IPS DF 4.7 (cell line): ENCODE measurements around the gene PCCA.
"Not testable (repeated sequence)": the region's sequence is repeated elsewhere in the genome, so short reads cannot be mapped to it uniquely, and the experiment has no call there.

ENCODE experiments used
- DNase-seq: peaks from one replicate; pipeline ENCODE4 v3.0.0-alpha.2; 2013; ENCODE audit warnings: low spot score; ENCODE audit errors: extremely low read depth

The PCCA gene

DNA sequence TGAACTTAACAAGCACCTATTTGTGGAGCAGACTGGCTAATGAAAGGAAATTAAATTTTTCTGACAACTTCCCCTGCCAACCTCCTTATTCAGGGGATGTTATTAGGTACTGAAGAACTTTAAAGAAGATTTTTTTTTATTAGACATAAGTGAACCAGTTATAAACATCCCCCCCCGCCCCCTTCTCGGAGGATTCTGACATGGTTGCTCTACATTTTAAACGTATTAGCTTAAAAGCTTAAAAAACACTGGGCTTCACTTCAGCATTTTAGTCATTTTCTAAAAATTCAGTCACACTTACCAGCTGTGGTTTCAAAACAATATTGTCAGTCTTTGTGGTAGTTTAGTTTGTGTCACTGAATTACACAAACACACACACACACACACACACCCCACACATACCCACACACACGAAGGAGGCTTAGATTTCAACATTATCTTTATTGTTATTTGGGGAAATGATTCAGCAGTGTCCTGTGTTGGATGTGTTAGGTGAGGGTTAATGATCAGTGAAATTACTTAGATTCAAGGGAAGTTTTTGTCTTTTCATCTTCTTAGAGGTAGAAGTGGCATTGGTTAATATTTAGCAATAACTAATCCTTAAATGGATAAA is 145.7 kb downstream of the PCCA start:
- no peak for DNase-seq

DNA sequence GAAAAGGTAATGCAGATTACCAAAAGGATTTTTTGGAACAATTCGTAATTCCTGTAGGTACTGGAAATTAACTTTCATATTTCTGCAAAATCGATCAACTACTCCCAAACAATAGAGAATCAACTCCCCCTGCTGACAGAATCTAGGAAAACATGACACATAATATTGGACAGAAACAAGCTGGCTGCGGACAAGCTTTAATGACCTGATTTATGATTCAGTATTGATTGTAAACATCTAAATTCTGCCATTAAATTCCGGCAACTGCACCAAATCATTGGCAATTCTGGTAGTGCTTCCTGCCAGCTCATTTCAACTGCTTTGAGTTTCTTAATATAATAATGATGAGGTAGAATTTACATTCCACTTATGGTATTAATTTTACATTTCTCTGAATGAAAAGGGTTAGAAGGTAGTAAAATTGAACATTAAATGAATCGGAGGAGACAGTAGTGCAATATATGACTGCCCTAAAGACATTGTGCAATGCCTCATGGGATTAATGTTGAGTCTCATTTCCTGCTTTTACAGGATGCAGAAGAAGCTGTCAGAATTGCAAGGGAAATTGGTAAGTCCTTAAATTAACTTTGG is 146.5 kb downstream of the PCCA start:
- no peak for DNase-seq

DNA sequence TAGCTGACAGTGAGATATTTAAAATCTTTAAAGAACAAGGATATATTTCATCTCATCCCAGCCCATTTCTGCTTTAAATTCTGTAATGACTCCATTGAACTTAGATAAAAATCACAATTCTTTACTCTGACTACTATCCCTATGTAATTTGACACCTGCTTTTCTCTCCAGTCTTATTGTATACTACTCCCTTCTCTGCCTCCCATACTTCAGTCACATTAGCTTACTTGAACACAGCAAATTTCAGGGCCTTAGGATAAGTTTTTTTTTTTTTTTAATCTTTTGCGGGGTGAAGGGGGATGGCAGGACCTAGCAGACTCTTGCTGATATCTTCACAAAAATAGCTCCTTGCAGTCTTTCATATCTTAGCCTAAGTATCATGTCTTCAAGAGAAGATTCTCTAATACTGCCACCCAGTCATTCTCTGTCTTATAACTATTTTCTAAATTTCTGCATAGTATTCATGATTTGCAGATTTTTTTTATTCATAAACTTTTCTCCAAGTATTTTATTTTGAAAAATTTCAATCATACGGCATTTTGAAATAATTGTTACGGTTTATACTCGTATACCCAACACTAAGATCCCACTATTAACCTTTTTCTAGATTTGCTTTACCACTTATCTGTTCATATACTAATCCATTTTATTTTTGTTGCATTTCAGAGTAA is 151.4 kb downstream of the PCCA start:
- DNase-seq, result no peak

DNA sequence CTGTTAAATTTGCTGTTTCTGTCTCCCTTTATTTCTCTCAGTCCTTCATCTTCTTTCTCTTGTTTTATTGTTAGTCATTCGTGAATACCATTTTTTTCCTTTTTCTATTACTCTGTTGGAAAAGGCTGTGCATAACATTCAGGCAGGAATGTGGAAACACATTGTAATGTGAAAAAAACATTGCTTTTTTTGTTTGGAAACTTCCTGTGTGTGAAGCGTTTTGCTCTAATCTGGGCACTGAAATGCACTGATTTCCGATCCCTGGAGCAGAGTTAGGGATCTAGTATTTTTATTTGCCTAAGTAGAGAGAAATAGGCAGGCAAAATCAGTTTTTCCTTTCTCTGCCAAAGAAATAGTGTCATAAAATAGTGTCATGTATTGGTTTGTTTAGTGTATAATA is 155.5 kb downstream of the PCCA start:
- DNase-seq, result no peak

DNA sequence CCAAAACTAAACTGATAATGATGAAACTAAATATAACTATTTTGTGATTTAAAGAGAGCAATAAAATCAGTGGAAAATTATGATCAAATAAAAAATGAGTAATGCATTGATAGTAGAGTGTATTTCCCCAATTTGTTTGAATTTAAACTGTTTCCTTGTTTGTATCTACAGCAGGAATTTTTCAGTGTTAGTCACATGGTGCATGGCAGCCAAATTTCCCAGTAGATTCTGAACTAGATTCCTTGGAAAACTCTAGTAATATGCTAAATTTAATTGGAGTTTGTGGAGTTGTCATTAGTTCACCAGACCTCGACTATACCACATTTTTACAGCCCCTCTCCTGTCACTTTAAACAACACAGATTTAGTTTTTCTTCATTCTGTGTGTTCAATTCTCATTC is 156.2 kb downstream of the PCCA start:
- DNase-seq, result no peak

DNA sequence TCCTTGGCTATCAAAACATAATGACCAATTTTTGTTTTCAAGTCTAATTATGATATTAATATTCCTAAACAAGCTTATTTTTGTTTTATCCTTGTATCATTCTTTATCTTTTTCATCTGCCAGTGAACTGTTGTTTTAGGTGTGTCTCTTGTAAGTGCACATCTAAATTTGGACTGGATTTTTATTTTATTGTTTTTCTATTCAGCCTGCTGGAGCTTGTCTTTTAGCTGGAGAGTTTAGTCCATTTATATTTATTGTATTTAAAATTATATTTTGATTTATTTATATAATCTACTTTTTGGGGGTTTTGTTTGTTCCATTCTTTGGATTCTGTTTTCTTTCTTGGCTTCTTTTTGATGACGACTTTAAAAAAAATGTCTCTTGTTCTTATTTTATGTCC is 159.0 kb downstream of the PCCA start:
- no peak for DNase-seq

DNA sequence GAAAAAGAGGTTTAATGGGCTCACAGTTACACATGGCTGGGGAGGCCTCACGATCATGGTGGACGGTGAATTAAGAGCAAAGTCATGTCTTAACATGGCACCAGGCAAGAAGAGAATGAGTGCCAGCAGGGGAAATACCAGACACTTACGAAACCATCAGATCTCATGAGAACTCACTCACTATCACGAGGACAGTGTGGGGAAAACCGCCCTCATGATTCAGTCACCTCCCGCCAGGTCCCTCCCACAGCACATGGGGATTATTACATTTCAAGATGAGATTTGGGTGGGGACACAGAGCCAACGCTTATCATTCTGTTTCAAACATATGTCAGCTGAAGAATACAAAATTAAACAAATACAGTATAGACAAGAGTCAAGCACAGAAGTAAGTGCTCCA is 165.1 kb downstream of the PCCA start:
- no peak for DNase-seq

DNA sequence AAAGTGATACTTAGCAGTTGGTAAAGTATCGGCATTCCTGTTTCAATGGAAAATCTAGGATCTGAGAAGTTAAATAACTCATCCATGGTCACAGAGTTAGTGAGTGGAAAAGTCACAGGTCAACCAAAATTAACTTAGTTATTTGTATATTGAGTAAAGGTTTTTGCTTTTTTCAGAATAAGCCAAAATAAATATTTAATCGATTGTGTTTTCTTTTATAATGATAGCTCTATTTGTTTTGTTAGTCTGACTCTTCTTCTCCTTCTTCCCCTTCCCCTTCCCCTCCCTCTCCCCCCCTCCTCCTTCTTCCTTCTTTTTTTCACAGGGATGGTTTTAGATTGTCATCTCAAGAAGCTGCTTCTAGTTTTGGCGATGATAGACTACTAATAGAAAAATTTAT is 173.5 kb downstream of the PCCA start:
- no peak for DNase-seq

DNA sequence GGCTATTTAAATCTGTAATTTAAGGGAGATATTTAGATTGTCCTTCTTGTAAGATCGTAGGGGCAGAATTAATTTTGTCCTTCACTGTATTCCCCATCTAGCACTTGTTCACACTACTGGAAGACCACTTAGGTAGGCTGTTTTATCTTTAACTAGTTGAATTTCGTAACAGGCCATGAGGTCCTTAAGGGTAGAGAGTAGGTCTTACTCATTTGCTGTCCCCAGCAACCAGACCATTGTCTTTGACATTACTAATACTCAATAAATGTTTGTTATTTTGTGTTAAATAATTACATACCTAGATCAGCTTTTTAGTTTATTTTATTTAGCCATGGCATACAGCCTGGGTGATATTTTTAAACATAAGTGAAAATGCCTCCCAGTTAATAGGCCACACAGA is 177.1 kb downstream of the PCCA start:
- DNase-seq, result no peak

DNA sequence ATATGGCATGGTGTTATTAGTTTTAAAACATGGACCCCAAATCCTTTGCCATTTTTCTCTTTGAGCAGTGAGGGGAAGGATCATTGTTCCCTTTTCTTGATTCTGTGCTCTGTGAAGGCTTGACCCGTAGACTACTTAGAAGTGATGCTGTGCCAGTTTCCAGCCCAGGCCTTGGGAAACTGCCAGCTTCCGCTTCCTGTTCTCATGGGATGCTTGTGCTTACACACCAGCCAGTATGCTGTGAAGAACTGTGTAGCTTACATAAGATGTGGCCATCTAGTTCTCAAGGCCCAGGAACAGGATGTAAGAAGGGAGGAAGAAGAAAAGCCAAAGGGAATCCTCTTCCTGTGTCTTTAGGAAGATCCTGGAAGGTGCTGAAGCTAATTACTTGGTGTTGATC is 180.9 kb downstream of the PCCA start:
- DNase-seq, result no peak

DNA sequence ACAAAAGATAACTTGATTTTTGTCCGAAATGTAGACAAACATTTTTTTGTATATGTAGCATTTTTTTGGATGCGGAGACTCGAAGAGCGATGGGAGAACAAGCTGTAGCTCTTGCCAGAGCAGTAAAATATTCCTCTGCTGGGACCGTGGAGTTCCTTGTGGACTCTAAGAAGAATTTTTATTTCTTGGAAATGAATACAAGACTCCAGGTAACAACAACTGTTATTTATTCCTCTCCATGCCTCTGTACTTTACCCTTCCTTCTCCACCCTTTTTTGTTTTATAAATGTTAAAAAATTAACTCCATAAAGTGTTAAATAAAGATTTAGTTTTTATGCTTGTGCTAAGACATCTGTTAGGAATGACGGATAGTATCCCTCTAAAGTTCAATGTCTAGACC is 184.2 kb downstream of the PCCA start:
- DNase-seq, result no peak

DNA sequence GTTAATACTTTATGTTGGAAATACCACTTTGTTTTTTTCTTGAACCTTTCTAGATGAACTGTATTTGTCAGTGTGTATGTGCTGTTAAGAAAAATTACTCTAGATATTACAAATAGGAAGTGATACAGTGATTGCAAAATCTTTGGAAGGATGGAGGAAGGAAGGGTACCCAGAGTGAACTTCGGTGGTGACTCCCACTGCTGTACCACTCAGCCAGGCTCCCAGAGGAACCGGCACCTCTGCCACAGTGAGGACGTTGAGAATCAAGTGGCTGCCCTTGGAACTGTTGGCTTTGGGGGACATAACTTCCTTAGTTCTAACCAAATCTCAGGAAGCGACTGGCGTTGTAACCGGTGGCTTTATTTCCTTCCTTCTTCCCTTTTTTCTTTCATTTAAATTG is 184.7 kb downstream of the PCCA start:
- no peak for DNase-seq

DNA sequence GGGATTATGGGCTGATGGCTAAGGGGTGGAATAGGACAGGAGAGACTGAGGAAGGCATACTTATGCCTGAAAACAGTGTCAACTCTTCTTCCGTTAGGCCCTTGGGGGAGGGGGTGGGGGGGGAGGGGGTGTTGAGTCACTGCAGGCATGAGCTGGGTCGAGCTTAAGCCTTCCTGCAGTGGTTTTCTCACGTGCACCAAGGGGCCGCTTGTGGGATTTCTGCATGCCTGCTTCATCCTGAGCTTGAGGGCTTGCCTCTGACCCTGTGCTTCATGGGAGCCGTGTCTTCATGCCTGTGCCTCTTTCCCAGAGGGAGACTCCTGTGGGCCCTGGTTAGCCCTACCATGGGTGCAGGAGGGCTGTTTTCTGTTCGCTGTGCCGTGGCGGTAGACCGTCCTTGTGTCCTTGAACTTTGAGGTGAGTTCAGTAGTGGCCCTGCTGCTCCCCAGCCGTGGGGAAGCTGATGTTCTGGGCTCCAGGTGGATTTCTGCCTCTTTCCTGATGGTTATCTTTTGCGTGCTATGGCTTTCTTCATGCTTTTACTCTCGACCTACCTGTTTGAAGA is 186.1 kb downstream of the PCCA start:
- DNase-seq, result no peak

DNA sequence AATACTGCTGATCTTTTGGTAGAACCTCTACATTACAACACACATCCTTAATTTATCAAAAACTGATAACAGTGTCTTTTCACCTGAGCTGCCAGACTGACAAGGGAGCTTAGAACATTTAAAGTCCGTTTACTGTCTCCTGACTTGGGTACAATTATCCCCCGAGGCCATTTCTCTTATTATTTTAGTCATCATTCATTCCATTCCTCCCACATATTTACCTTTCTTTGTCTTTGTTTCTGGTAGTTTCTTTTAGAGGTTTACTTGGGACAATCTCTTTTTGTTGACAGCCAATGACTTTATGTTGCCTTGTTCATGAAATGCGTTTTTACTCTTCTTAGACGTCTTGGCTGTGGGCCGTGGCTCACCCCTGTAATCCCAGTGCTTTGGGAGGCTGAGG is 186.9 kb downstream of the PCCA start:
- DNase-seq, result no peak

DNA sequence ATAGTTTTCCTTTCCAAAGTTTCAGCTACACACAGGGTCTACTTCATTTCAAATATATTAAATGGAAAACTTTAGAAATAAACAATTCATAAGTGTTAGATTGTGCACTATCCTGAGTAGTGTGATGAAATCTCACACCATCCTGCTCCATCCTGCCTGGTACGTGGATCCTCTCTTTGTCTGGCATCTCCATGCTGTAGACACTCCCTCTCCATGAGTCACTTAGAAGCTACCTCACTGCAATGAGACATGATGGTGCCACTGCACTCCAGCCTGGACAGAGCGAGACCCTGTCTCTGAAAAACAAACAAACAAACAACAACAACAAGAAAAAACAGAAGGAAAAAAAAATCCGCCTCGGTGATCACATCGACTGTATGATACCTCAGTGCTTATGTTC is 191.8 kb downstream of the PCCA start:
- no peak for DNase-seq

DNA sequence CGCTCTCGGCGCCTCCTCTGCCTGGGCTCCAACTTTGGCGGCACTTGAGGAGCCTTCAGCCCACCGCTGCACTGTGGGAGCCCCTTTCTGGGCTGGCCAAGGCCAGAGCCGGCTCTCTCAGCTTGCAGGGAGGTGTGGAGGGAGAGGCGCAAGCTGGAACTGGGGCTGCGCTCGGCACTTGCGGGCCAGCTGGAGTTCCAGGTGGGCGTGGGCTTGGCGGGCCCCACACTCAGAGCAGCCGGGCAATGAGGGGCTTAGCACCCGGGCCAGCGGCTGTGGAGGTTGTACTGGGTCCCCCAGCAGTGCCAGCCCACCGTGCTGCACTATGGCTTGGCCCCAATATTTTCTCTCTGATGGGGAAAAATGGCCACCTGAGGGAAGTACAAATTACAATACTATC is 193.4 kb downstream of the PCCA start:
- DNase-seq, result not testable (repeated sequence)

DNA sequence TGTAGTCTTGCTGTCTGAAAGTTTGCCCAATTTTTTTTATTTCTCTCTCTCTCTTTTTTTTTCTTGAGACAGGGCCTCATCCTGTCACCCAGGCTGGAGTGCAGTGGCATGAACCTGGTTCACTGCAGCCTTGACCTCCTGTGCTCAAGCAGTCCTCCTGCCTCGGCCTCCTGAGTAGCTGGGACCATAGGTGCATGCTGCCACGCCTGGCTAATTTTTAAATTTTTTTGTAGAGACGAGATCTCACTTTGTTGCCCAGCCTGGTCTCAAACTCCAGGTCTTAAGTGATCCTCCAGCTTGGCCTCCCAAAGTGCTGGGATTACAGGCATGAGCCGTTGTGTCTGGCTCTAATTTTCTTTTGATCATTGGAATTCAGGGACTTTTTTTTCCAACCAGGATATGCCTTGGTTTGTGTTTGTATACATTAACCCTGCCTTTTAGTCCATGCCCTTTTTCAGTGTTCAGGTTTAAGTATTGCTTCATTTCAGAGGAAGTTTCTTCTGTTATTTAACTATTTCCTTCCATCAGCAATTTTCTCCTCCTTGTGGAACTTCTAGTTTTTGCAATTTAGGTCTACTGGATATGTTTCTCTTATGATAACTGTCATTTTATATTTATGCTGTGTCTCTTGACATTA is 201.4 kb downstream of the PCCA start:
- DNase-seq, result no peak

DNA sequence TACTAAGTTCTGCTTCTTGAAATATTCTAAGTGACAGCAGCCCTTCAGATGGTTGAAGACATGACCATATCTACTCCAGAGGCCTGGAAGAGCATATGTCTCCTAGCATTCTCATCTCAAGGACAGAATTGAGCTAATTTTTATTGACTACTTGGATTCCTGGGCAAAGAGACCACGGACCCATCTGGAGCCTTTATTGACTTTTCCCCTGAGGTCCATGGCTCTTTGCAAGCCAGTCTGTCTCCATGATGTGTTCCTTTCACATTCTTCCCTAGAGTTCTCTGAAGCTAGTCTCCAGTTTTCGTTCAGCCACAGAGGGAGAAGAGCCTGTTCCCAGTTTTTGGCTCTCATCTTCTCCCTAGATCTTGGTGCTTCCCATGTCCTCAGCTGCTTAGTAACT is 202.7 kb downstream of the PCCA start:
- no peak for DNase-seq

DNA sequence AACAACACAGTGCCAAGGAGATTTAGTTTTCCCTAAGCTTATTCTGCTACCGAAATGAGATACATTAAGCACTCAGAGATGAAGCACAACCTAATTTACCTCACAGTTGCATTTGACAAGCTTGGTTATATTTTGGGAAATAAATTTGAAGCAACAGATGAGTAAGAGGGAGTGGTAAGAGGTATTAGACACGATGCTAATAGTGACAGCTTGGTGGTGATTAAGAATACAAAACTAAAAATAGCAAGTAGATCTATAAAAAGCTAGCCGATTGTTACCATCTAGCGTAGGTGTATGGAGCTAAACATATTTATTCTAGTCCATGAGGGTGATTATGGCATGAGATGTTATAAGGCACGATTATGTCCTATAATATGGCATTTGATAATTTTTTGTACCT is 208.5 kb downstream of the PCCA start:
- DNase-seq, result no peak

DNA sequence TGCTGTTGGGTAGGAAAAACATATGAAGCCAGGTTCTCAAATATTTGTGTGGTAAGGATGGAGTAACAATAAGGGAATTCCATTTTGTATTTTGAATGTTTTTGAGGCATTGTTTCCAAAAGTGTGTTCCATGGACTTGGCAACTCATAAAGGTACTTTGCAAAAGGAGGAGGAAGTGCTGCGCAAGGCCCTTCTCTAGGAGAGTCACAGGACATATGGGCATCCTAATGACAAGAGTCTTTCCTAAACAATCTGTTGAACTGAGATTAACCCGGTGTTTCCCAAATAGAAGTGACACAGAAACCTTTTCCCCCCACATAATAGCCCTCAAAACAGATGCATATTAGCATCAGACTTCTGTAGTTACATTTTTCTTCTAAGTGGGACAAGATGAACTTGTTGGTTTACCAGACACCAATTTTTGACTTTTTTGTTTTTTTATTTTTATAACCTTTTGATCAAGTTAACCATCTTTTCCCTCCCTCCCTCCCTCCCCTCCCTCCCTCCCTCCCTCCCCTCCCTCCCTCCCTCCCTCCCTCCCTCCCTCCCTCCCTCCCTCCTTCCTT is 209.3 kb downstream of the PCCA start:
- DNase-seq, result no peak

DNA sequence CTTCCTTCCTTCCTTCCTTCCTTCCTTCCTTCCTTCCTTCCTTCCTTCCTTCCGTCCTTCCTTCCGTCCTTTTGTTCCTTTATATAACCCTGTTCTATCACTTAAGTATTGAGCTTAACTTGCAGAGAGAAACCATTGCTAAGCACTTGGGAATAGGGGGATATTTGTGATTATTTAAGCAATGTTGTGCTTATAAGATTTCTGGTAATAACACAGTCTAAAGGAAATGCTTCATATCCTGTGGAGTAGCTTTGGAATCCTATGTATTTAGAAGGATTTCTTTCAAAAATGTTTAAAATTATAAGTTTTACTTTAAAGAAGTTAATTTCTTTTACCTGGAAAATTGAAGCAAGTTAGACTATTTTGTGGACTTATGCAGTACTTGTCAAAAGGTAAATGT is 209.8 kb downstream of the PCCA start:
- no peak for DNase-seq

DNA sequence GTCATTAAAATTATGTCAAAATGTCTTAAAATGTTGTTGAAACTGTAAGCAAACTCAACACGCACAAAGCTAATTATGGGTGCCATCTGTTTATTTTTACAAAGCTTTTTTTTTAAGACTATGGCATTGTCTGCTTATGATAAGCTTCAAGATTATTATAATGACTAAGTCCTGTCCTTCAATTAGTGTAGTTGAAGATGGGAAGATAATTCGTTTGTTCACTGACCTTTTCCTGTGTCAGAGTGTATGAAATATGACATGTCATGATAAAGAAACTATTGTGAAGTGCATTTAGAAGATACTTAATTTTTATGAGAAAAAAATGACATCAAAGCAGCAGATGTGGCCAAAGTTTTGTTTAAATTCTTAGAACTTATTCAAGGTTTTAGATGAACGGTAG is 211.3 kb downstream of the PCCA start:
- DNase-seq, result no peak
